Uterus (tissue), 2 donors: ENCODE data around the gene ELOF1.

ENCODE experiments used
- POLR2A ChIP-seq, 2 donors: fragments of 450-650 bp; IDR thresholded peaks; one replicate each; pipeline ENCODE4 v1.6.1; 2016; ENCODE audit warnings: antibody characterized with exemption in 2 of 2, mild to moderate bottlenecking in 1 of 2, moderate library complexity in 1 of 2
- TF ChIP-seq, protein P1 (sequence below), 4 experiments: fragments of 200-600 bp in 2 of 4; fragments of 450-650 bp in 2 of 4; sonication (generic) in 2 of 4; IDR thresholded peaks; one replicate each; pipeline ENCODE4 v1.5.1; 2016 to 2019; ENCODE audit warnings: antibody characterized with exemption in 4 of 4, mild to moderate bottlenecking in 2 of 4, moderate library complexity in 1 of 4

DNA sequence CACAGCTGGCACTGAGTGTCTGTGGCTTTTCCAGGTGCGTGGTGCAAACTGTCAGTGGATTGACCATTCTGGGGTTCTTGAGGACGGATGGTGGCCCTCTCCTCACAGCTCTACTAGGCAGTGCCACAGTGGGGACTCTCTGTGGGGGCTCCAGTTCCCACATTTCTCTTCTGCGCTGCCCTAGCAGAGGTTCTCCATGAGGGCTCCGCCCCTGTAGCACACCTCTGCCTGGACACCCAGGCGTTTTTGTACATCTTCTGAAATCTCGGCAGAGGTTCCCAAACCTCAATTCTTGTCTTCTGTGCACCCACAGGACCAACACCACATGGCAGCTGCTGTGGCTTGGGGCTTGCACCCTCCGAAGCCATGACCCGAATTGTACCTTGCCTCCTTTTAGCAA lies 47.5 kb upstream of the ELOF1 start:
- TF ChIP-seq, protein P1, sequence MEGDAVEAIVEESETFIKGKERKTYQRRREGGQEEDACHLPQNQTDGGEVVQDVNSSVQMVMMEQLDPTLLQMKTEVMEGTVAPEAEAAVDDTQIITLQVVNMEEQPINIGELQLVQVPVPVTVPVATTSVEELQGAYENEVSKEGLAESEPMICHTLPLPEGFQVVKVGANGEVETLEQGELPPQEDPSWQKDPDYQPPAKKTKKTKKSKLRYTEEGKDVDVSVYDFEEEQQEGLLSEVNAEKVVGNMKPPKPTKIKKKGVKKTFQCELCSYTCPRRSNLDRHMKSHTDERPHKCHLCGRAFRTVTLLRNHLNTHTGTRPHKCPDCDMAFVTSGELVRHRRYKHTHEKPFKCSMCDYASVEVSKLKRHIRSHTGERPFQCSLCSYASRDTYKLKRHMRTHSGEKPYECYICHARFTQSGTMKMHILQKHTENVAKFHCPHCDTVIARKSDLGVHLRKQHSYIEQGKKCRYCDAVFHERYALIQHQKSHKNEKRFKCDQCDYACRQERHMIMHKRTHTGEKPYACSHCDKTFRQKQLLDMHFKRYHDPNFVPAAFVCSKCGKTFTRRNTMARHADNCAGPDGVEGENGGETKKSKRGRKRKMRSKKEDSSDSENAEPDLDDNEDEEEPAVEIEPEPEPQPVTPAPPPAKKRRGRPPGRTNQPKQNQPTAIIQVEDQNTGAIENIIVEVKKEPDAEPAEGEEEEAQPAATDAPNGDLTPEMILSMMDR (IDR thresholded peaks at IDR 0.05), result no peak
- TF ChIP-seq POLR2A (IDR thresholded peaks at IDR 0.05), result no peak
